Measurements from ENCODE around the gene MICAL3. TPM values are rescaled to one million over a fixed set of nuclear protein-coding genes. Genes with fewer than 3 reads are reported as not detected.

MICAL3 gene
- total and polyA plus RNA-seq, 2 donors from 2014 or later = 5.0 to 99.4 TPM

- intact Hi-C loops (cut with DNase I) = no loop called here
- H3K36me3 ChIP-seq (ENCODE audit: control insufficient read depth in 2 of 3, insufficient read depth in 3 of 3, low read length in 3 of 3) = peaks cover 2 to 33% (median 21%) of the 10 kb centered on the region in 3 donors
- H3K9me3 ChIP-seq (ENCODE audit: control insufficient read depth in 2 of 3, insufficient read depth in 1 of 3, low read length in 3 of 3) = no peaks in the 10 kb centered on the region
- no peak for FAIRE-seq
- no peaks in the 10 kb centered on the region for H3K27me3 ChIP-seq (ENCODE audit: control insufficient read depth, insufficient read depth, low read length)
- DNase-seq = no peak
- no peak overlapping the region for H3K4me3 ChIP-seq (ENCODE audit: low read length in 3 of 3)
- no peak overlapping the region for H3K27ac ChIP-seq (ENCODE audit: low read depth in 2 of 2, low read length in 2 of 2)
- H3K9ac ChIP-seq (ENCODE audit: low read length in 3 of 3) = no peak overlapping the region
- TF ChIP-seq, protein P1, sequence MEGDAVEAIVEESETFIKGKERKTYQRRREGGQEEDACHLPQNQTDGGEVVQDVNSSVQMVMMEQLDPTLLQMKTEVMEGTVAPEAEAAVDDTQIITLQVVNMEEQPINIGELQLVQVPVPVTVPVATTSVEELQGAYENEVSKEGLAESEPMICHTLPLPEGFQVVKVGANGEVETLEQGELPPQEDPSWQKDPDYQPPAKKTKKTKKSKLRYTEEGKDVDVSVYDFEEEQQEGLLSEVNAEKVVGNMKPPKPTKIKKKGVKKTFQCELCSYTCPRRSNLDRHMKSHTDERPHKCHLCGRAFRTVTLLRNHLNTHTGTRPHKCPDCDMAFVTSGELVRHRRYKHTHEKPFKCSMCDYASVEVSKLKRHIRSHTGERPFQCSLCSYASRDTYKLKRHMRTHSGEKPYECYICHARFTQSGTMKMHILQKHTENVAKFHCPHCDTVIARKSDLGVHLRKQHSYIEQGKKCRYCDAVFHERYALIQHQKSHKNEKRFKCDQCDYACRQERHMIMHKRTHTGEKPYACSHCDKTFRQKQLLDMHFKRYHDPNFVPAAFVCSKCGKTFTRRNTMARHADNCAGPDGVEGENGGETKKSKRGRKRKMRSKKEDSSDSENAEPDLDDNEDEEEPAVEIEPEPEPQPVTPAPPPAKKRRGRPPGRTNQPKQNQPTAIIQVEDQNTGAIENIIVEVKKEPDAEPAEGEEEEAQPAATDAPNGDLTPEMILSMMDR (IDR thresholded peaks at IDR 0.05; ENCODE audit: borderline replicate concordance, extremely low read depth, insufficient read depth) = no peak
- H3K4me1 ChIP-seq (ENCODE audit: control insufficient read depth in 2 of 3, insufficient read depth in 2 of 3, low read depth in 1 of 3, low read length in 3 of 3) = peaks cover 0 to 2% (median 0%) of the 10 kb centered on the region in 3 donors
Observed at GRCh38 chr22:17815703-17816254, 208.6 kb downstream of the MICAL3 start.

- DNase-seq (no peak), FAIRE-seq (no peak)
- Histone ChIP-seq H3K9me3 (ENCODE audit: control insufficient read depth in 2 of 3, insufficient read depth in 1 of 3, low read length in 3 of 3) (no peaks in the 10 kb centered on the region), H3K27me3 (ENCODE audit: control insufficient read depth, insufficient read depth, low read length) (no peaks in the 10 kb centered on the region), H3K27ac (ENCODE audit: low read depth in 2 of 2, low read length in 2 of 2) (no peak overlapping the region), H3K4me3 (ENCODE audit: low read length in 3 of 3) (no peak overlapping the region), H3K9ac (ENCODE audit: low read length in 3 of 3) (no peak overlapping the region), H3K36me3 (ENCODE audit: control insufficient read depth in 2 of 3, insufficient read depth in 3 of 3, low read length in 3 of 3) (peaks cover 2 to 33% (median 21%) of the 10 kb centered on the region in 3 donors), H3K4me1 (ENCODE audit: control insufficient read depth in 2 of 3, insufficient read depth in 2 of 3, low read depth in 1 of 3, low read length in 3 of 3) (peaks cover 0 to 2% (median 0%) of the 10 kb centered on the region in 3 donors)
- TF ChIP-seq, protein P1 (IDR thresholded peaks at IDR 0.05; ENCODE audit: borderline replicate concordance, extremely low read depth, insufficient read depth) = no peak
- intact Hi-C loops (cut with DNase I) = no loop called here
Observed at GRCh38 chr22:17814830-17815229, 209.5 kb downstream of the MICAL3 start.

GRCh38 chr22:17814084-17814483 lies 210.3 kb downstream of the MICAL3 start:
- FAIRE-seq (no peak), DNase-seq (no peak)
- Histone ChIP-seq H3K27me3 (ENCODE audit: control insufficient read depth, insufficient read depth, low read length) (no peaks in the 10 kb centered on the region), H3K4me3 (ENCODE audit: low read length in 3 of 3) (no peak overlapping the region), H3K9me3 (ENCODE audit: control insufficient read depth in 2 of 3, insufficient read depth in 1 of 3, low read length in 3 of 3) (no peaks in the 10 kb centered on the region), H3K27ac (ENCODE audit: low read depth in 2 of 2, low read length in 2 of 2) (no peak overlapping the region), H3K36me3 (ENCODE audit: control insufficient read depth in 2 of 3, insufficient read depth in 3 of 3, low read length in 3 of 3) (peaks cover 2 to 33% (median 20%) of the 10 kb centered on the region in 3 donors), H3K9ac (ENCODE audit: low read length in 3 of 3) (no peak overlapping the region), H3K4me1 (ENCODE audit: control insufficient read depth in 2 of 3, insufficient read depth in 2 of 3, low read depth in 1 of 3, low read length in 3 of 3) (peaks cover 0 to 2% (median 0%) of the 10 kb centered on the region in 3 donors)
- intact Hi-C loops (cut with DNase I) = no loop called here
- TF ChIP-seq, protein P1 (IDR thresholded peaks at IDR 0.05; ENCODE audit: borderline replicate concordance, extremely low read depth, insufficient read depth) = no peak

- no peaks in the 10 kb centered on the region for H3K27me3 ChIP-seq (ENCODE audit: control insufficient read depth, insufficient read depth, low read length)
- H3K4me1 ChIP-seq (ENCODE audit: control insufficient read depth in 2 of 3, insufficient read depth in 2 of 3, low read depth in 1 of 3, low read length in 3 of 3) = peaks cover 3 to 16% (median 11%) of the 10 kb centered on the region in 3 donors
- intact Hi-C loops (cut with DNase I) = no loop called here
- FAIRE-seq (no peak), DNase-seq (no peak)
- no peak overlapping the region for H3K9ac ChIP-seq (ENCODE audit: low read length in 3 of 3)
- no peak overlapping the region for H3K27ac ChIP-seq (ENCODE audit: low read depth in 2 of 2, low read length in 2 of 2)
- H3K36me3 ChIP-seq (ENCODE audit: control insufficient read depth in 2 of 3, insufficient read depth in 3 of 3, low read length in 3 of 3) = peaks cover 2 to 24% (median 16%) of the 10 kb centered on the region in 3 donors
- TF ChIP-seq, protein P1 (IDR thresholded peaks at IDR 0.05; ENCODE audit: borderline replicate concordance, extremely low read depth, insufficient read depth) = no peak
- H3K9me3 ChIP-seq (ENCODE audit: control insufficient read depth in 2 of 3, insufficient read depth in 1 of 3, low read length in 3 of 3) = no peaks in the 10 kb centered on the region
- H3K4me3 ChIP-seq (ENCODE audit: low read length in 3 of 3) = no peak overlapping the region
Observed at GRCh38 chr22:17811119-17811518, 213.2 kb downstream of the MICAL3 start.
